Right ventricle myocardium inferior (tissue), 1 donor: Measurements from ENCODE around the gene MZB1. TPM values are rescaled to one million over a fixed set of nuclear protein-coding genes. Genes with fewer than 3 reads are reported as not detected.
"Not testable (repeated sequence)": the region's sequence is repeated elsewhere in the genome, so short reads cannot be mapped to it uniquely, and the experiment has no call there.

ENCODE experiments used
- ATAC-seq: fragments of 200-7000 bp; cut with Tn5 transposase; one replicate; pipeline ENCODE4 v1.9.1; 2020; ENCODE audit warnings: mild to moderate bottlenecking, moderate library complexity
- DNase-seq: peaks from one replicate; pipeline ENCODE4 v3.0.0; 2021; ENCODE audit errors: missing footprints
- intact Hi-C: fragments of 100-400 bp; cut with DNase I; formaldehyde crosslinking; loops from one replicate; pipeline ENCODE4 v1.11.0; 2022
- total RNA-seq: library from RNA; stranded (reverse); fragmentation: NEBNext Ultra II Directional; extraction: Animal tissue kit (Norgen Biotek cat#: 25700); gene quantifications from one replicate; pipeline ENCODE4 v1.2.1, GENCODE V29; 2021
- donor health status: DM: no; HTN: yes; CAD: no; lungs with severe emphysema.

The MZB1 gene
- total RNA-seq, 1 donor from 2014 or later = 1.2 TPM

DNA sequence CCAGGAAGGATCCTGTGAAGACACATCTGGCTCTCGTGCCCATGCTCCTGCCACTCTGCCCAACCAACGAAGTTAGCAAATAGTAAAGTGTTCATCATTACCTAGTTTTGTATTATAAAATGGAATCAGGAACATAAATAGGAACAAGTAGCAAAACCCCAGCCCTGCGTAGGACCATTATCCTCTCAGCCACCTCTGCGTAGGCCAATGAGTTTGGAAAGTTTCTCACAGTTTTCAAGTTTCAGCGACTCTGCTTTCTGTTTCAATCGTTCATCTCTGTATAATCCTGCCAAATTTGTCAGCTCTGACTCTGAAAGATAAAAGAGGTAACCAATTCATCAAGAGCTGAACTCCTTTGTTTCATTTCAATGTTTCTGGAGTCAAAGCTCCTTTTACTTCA lies 24.2 kb upstream of the MZB1 start:
- intact Hi-C loops = no loop called here
- ATAC-seq (no peak), DNase-seq (no peak)

- ATAC-seq = no peak
- intact Hi-C loops = no loop called here
Observed at GRCh38 chr5:139413153-139413552, 23.4 kb upstream of the MZB1 start.

GRCh38 chr5:139410993-139411828 lies 21.5 kb upstream of the MZB1 start:
- DNase-seq (no peak), ATAC-seq (no peak)
- intact Hi-C loops = no loop called here

More at GRCh38 chr5:139413153-139413552, 23.4 kb upstream of the MZB1 start:
- DNase-seq = no peak

- intact Hi-C loops = no loop called here
- DNase-seq (no peak), ATAC-seq (no peak)
Observed at GRCh38 chr5:139410121-139410992, 20.6 kb upstream of the MZB1 start.

DNA sequence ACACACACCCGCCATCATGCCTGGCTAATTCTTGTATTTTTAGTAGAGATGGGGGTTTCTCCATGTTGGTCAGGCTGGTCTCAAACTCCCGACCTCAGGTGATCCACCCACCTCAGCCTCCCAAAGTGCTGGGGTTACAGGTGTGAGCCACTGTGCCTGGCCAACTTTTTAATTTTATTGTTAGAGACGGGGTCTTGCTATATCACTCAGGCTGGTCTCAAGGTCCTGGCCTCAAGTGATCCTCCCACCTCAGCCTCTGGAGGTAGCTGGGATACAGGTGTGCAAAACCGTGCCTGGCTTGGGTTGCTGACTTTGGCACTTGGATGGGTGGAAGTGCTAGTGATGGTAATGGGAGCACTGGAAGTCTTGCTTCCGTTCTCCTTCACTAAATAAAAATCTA lies 19.4 kb upstream of the MZB1 start:
- intact Hi-C loops, ATAC-seq, DNase-seq: not testable (repeated sequence)

- DNase-seq (no peak), ATAC-seq (no peak)
- intact Hi-C loops = no loop called here
Observed at GRCh38 chr5:139408191-139408590, 18.5 kb upstream of the MZB1 start.

DNA sequence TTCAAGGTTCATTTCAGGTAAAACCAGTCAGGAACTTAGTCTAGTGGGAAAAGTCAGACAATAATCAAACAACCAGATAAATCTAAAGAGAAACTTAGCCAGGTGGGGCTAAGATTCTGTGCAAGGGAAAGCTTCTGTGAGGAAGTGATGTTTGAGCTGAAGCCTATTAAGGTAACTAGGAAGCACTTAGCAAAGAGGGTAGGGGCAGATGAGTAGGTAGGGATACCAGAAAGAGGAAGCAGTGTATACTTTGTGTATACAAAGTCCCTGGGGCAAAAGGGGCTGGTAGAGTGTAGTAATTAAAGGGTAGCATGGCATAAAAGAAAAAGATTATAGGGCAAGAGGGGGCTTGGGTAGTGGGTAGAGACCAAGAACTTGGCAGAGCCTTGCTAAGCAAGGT lies 17.8 kb upstream of the MZB1 start:
- ATAC-seq = no peak
- no peak for DNase-seq
- intact Hi-C loops = no loop called here

DNA sequence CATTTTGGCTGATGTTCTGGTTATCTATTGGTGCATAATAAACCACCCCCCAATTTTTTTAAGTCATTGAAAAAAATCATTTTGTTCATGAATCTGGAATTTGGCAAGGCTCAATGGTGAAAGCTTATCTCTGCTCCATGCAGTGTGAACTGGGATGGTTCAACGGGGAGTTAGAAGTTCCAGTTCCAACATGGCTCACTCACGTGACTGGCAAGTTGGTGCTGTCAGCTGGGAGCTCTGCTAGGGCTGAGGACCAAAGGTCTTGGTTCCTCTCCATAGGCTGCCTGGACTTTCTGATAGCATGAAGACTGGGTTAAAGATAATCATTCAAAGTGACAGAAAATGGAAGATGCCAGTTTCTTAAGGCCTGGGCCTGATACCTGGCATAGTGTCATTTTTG lies 17.2 kb upstream of the MZB1 start:
- DNase-seq (no peak), ATAC-seq (no peak)
- intact Hi-C loops = no loop called here

DNA sequence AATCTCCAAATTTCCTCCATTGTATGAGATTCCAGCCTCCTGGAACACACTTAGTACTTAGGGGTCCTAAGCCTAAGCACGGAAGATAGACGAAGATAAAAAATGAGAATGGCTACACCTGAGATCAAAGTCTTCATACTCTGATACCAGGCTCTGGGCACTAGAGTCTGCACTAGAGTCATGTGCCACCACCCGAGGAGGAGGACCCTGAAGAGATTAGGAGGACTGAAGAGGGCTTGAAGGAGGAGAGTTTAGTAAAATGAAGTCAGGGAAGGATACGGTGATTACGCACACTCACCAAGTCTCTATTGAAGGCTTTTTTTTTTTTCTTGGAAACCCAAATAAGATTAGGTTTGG lies 14.7 kb upstream of the MZB1 start:
- no peak for ATAC-seq
- no peak for DNase-seq
- intact Hi-C loops = no loop called here

DNA sequence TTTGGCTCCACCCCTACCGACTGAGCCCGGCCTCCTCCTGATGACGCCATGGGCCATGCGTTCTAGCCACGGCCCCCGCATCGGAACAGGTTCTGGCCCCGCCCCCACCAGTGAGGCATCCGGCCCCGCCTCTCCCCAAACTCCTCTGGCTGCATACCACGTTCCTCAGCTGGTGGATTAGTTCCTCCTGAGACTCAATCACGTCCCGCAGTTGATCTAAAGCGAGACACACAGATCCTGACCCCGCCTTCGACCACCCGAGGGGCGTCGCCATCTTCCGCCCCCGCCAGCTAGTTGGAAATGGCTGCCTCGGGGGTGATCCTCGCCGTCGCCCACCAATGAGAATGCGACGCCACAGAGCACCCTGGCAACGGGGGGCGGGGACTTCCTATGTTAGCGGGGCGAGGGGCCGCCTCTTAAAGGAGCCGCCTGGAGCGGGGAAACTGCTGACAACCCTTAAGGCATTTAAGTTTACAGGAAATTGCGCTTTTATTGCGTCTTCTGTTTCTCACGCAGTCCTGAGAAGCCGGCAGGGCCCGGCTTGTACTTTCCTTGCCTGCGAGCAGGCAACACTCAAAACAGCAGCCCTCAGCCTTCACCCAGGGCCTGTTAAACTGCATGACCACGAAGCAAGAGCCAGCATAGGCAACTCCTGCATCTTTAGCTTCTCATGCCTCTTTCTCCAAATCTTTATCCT lies 14.2 kb upstream of the MZB1 start, which contains the start of gene SPATA24:
TSS of gene SPATA24 (minus strand) at position 303 of the 697 bp plus-strand sequence. CDS start at position 274, 29 bp downstream.
- DNase-seq (peak; percentile 100), ATAC-seq (peak; percentile 97)
- intact Hi-C loops = no loop called here

GRCh38 chr5:139403418-139403786 lies 13.7 kb upstream of the MZB1 start:
- DNase-seq (no peak), ATAC-seq (no peak)
- intact Hi-C loops = no loop called here

DNA sequence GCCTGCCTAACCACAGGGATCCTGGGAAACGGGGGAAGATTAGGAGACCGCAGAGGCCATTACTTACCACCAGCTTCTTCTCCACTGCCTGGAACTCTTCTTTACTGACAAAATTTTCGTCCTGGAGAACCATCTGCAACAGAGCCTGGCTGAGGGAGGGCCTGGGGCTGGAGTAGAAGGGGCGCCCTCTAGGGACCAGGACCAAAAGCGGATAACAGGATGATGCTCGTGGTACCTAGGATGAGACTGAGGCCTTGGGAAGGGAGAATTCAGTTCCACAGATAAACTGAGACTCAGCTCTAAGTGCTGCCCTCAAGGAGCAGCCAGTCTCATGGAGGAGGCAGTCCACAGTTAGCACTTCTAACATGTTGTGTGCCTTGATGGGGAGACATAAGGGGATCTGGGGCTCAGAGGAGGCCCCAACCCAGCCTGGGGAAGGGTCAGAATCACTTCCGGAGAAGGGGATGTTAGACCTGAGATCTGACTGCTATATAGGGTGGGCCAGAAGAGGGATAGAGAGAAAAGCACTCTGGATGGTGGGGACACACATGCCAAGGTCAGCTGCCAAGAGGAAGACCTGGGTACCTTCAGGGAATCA lies 12.9 kb upstream of the MZB1 start:
- no peak for ATAC-seq
- intact Hi-C loops = no loop called here
- no peak for DNase-seq

- DNase-seq = no peak
- ATAC-seq = no peak
- intact Hi-C loops = no loop called here
Observed at GRCh38 chr5:139401546-139401945, 11.8 kb upstream of the MZB1 start.

- ATAC-seq (no peak), DNase-seq (no peak)
- intact Hi-C loops = no loop called here
Observed at GRCh38 chr5:139399501-139400121, 9.9 kb upstream of the MZB1 start.

- intact Hi-C loops = no loop called here
- no peak for ATAC-seq
- no peak for DNase-seq
Observed at GRCh38 chr5:139397921-139398320, 8.2 kb upstream of the MZB1 start.

- no peak for DNase-seq
- no peak for ATAC-seq
- intact Hi-C loops = no loop called here
Observed at GRCh38 chr5:139396691-139397090, 7.0 kb upstream of the MZB1 start.

DNA sequence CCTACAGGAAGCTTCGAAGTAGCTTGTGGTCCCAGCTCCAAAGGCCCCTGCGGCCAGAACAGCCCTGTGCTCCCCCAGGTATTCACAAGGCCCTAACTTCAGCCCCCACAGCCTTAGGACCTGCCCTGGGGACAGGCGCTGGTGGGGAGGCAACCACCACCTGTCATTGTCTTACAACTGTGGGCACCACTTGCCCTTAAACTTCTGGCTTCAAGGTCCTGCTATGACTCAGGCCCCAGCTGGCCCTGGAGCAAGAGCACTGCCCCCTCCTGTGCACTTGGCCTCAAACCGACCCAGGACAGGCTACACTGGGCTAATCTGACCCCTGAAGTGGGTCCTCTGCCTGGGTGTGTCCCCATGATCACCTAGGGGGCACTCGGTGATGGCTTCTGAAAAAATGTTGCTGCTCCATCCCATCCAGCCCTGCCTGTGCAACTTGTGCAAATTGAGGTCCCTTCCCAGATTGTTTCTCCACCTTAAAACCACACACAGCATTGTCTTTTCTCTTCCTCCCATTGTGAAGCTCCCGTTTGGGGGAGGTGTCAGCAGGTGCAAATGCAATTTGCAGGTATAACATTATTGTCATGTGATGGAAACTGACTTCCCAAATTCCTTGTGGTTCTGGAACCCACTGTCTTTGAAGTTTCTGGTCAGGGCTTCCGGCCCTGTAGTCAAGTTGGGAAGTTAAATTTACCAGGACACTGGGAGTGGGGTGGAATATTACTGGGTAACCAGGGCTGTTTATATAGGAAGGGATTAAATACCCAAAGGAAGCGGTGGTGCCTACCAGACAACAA lies 6.3 kb upstream of the MZB1 start:
- intact Hi-C loops = loop anchor here (1.0 to 2.0 kb wide), 2 partner anchors 19 to 53 kb away; no protein-coding TSS in a partner anchor
- DNase-seq = no peak
- ATAC-seq = peak; percentile 29
